GM20000 (cell line): ENCODE results near the gene TMEM91.
"Not testable (repeated sequence)": the region's sequence is repeated elsewhere in the genome, so short reads cannot be mapped to it uniquely, and the experiment has no call there.

ENCODE experiments used
- DNase-seq: peaks from one replicate; pipeline ENCODE4 v3.0.0; 2012; ENCODE audit warnings: low spot score
- TF ChIP-seq, protein P1 (sequence below): IDR thresholded peaks from 2 replicates; pipeline ENCODE4 v1.5.1; 2012; ENCODE audit warnings: mild to moderate bottlenecking, control low read depth; ENCODE audit errors: extremely low read depth, missing control alignments

TMEM91 gene

DNA sequence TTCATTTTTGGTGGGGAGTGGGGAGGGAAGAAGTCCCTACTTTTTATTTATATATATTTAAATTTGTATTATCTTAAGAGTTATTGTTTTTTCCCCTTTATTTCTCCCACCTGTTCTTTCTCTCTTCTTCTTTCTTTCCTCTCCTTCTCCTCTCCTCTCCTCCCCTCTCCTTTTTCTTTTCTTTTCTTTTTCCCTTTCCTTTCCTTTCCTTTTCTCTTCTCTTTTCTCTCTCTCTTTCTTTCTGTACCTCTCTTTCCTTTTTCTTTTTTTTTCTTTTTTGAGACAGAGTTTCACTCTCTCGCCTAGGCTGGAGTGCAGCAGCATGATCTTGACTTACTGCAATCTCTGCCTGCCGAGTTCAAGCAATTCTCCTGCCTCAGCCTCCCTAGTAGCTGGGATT, 23.2 kb downstream of the TMEM91 start:
- no peak for DNase-seq
- TF ChIP-seq, protein P1, sequence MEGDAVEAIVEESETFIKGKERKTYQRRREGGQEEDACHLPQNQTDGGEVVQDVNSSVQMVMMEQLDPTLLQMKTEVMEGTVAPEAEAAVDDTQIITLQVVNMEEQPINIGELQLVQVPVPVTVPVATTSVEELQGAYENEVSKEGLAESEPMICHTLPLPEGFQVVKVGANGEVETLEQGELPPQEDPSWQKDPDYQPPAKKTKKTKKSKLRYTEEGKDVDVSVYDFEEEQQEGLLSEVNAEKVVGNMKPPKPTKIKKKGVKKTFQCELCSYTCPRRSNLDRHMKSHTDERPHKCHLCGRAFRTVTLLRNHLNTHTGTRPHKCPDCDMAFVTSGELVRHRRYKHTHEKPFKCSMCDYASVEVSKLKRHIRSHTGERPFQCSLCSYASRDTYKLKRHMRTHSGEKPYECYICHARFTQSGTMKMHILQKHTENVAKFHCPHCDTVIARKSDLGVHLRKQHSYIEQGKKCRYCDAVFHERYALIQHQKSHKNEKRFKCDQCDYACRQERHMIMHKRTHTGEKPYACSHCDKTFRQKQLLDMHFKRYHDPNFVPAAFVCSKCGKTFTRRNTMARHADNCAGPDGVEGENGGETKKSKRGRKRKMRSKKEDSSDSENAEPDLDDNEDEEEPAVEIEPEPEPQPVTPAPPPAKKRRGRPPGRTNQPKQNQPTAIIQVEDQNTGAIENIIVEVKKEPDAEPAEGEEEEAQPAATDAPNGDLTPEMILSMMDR: no peak

DNA sequence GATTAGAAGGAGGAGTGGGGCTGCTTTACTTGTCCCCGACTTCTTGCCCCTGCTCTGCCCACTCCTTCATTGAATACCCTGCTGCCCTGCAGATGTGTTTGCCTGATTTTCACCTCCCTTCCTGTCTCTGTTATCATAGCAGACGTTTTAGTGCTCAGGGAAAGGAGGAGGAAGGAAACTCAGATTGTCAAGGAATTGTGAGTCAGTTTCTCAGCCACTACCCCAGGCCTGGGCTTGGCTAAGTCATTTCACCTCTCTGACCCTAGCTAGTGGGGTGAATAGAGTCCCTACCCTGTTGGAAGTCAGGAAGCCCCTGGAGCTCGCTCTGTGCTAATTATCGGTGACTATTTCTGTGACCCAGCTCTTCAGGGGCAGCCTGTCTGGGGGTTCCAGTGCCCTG, 25.1 kb downstream of the TMEM91 start:
- DNase-seq: no peak
- TF ChIP-seq, protein P1: no peak

DNA sequence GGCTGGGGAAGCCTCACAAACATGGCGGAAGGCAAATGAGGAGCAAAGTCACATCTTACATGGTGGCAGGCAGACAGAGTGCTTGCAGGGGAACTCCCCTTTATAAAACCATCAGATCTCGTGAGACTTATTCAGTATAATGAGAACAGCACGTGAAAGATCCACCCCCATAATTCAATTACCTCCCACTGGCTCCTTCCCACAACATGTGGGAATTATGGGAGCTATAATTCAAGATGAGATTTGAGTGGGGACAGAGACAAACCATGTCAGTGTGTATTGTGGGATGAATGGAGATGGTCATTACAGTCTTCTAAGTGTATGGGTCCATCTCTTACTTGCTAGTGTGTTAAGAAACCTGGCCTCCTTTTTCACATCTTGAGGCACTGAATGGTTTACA, 25.7 kb downstream of the TMEM91 start:
- no peak for DNase-seq
- TF ChIP-seq, protein P1: no peak

DNA sequence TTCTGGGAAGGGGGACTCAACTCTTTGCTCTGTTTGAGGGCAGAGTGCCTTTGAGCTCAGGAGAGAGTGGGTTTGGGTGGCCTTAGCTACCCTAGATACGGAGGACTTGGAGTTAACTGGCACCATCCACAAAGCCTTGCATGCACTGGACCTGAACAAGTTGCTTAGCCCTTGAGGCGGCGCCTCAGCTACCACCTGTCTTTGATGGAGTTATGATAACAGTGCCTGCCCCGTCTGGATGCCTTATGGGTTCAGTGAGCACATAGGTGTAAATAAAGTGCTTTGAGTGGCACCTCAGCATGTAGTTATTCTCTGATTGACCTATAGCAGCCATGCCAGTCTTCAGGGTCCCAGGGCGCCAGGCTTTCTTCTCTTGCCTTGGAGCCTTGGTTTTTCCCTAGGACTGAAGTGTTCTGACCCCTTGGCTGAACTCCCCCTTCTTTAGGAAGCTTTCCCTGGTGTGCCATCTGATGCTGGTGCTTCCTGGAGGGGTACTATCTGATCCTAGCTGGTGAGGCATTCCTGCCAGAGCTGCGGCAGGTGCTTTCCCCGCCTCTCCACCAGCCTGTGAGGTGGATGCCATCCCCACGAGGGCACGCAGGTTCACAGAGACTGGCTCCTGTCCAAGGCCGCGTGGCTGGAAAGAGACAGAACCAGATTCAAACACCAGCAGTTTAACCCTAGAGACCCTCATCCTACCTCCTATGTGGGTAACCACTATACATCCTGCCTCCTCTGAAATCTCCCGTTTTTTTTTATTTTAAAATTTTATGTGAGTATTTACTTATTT, 27.0 kb downstream of the TMEM91 start:
- TF ChIP-seq, protein P1: no peak
- DNase-seq: no peak

DNA sequence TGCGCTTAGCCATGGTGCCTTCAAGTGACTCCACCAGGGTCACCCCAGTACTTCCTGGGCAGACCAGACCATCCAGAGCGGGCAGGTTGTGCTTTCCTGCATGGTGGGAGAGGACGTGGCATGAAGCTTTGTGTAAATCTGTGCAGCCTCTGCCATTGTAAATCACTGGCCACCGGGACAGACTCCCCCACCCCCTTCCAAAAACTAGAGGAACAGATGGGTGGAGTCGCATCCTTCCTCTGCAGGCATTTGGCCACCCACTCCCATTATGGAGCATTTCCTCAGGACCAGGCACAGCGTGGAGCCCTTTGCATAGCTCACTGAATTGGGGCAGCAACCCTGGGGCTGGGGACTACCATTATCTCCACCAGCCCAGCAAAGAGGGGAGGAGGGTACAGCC, 29.4 kb downstream of the TMEM91 start:
- TF ChIP-seq, protein P1: no peak
- no peak for DNase-seq

DNA sequence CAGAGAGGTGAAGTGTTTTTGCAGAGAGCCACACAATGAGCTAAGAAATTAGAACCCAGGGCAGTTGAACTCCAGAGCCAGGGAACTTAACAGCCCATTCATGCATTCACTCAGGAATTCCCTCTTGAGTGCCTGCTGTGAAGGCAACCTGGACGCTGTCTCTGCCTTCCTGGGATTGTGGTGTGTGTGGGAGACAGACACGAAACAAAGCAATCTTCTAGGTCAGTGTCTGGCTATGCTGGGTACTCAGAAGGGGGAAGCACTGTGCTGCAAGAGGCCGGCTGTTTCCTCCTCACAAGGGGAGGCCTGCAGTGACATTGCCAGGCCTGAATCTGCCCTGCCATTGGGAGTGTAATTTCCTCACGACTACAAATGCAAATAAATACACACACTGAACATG, 30.9 kb downstream of the TMEM91 start:
- DNase-seq: no peak
- TF ChIP-seq, protein P1: no peak

DNA sequence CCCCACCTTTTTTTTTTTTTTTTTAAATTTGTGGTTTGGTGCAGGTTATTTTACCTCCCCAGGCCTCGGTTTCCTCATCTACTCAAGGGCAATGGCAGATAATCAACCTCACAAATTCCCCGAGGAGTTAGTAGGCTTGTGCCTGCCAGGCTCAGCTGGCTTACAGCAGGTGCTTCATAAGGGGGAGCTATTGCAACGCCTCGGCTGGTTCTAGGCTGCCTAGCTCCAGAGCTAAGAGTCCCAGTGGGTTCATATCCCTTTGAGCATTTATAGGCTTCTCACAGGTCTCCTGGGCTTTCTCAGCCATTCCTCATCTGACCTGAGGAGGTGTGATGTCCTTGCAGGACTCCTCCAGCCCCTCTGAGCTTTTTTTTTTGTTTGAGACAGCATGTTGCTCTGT, 31.9 kb downstream of the TMEM91 start:
- no peak for DNase-seq
- TF ChIP-seq, protein P1: no peak

DNA sequence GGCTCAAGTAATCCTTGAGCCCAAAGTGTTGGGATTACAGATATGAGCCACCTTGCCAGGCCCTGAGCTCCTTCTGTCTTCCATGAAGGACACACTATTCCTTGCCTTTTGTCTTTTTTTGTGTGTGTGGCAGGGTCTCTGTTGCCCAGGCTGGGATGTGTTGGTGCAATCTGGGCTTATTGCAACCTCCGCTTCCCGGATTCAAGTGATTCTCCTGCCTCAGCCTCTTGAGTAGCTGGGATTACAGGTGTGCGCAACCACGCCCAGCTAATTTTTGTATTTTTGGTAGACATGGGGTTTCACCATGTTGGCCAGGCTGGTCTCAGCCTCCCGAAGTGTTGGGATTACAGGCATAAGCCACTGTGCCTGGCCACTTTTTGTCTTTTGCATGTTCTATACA, 32.5 kb downstream of the TMEM91 start:
- not testable (repeated sequence) for DNase-seq
